WERI-Rb-1 (cell line): ENCODE data around the gene CPZ.
A peak's percentile ranks its signal among the peaks of the same experiment; 100 is the strongest.

ENCODE experiments used
- DNase-seq: peaks from one replicate; pipeline ENCODE4 v3.0.0-alpha.2; 2020
- H3K27ac ChIP-seq: fragments of 250-450 bp; sonication (Bioruptor Pico); 2 replicates; pipeline ENCODE4 v1.5.1; 2020; ENCODE audit warnings: mild to moderate bottlenecking, moderate library complexity
- H3K27me3 ChIP-seq: fragments of 250-450 bp; sonication (Bioruptor Pico); 2 replicates; pipeline ENCODE4 v1.5.1; 2021; ENCODE audit warnings: mild to moderate bottlenecking, low read depth, moderate library complexity; ENCODE audit not compliant: insufficient read depth, severe bottlenecking
- H3K36me3 ChIP-seq: fragments of 250-450 bp; sonication (Bioruptor Pico); 2 replicates; pipeline ENCODE4 v1.5.1; 2020; ENCODE audit warnings: mild to moderate bottlenecking, moderate library complexity
- H3K4me3 ChIP-seq: 2 replicates; pipeline ENCODE4 v1.5.1; 2011; ENCODE audit warnings: low read depth, mild to moderate bottlenecking, control low read depth, low read length
- H3K9me3 ChIP-seq: fragments of 250-450 bp; sonication (Bioruptor Pico); 2 replicates; pipeline ENCODE4 v1.5.1; 2021; ENCODE audit warnings: mild to moderate bottlenecking, moderate library complexity; ENCODE audit not compliant: severe bottlenecking
- TF ChIP-seq, protein P1 (sequence below): IDR thresholded peaks from 2 replicates; pipeline ENCODE4 v1.5.1; 2011; ENCODE audit warnings: low read depth, mild to moderate bottlenecking, control low read depth, inconsistent platforms, low read length

Gene CPZ

GRCh38 chr4:8639021-8639420, 46.5 kb downstream of the CPZ start:
- H3K27ac ChIP-seq: no peak overlapping the region
- DNase-seq: no peak
- H3K27me3 ChIP-seq: no peaks in the 10 kb centered on the region
- no peaks in the 10 kb centered on the region for H3K9me3 ChIP-seq
- no peaks in the 10 kb centered on the region for H3K36me3 ChIP-seq
- H3K4me3 ChIP-seq: no peak overlapping the region
- TF ChIP-seq, protein P1, sequence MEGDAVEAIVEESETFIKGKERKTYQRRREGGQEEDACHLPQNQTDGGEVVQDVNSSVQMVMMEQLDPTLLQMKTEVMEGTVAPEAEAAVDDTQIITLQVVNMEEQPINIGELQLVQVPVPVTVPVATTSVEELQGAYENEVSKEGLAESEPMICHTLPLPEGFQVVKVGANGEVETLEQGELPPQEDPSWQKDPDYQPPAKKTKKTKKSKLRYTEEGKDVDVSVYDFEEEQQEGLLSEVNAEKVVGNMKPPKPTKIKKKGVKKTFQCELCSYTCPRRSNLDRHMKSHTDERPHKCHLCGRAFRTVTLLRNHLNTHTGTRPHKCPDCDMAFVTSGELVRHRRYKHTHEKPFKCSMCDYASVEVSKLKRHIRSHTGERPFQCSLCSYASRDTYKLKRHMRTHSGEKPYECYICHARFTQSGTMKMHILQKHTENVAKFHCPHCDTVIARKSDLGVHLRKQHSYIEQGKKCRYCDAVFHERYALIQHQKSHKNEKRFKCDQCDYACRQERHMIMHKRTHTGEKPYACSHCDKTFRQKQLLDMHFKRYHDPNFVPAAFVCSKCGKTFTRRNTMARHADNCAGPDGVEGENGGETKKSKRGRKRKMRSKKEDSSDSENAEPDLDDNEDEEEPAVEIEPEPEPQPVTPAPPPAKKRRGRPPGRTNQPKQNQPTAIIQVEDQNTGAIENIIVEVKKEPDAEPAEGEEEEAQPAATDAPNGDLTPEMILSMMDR: no peak

GRCh38 chr4:8639777-8640720, 47.5 kb downstream of the CPZ start:
- no peaks in the 10 kb centered on the region for H3K27me3 ChIP-seq
- peak; percentile 3 for DNase-seq

GRCh38 chr4:8640816-8641215, 48.3 kb downstream of the CPZ start:
- Histone ChIP-seq H3K9me3 (no peaks in the 10 kb centered on the region), H3K27ac (no peak overlapping the region), H3K27me3 (no peaks in the 10 kb centered on the region), H3K4me3 (no peak overlapping the region), H3K36me3 (no peaks in the 10 kb centered on the region)
- DNase-seq: no peak
- TF ChIP-seq, protein P1: no peak

More at GRCh38 chr4:8639777-8640720, 47.5 kb downstream of the CPZ start:
- Histone ChIP-seq H3K27ac (no peak overlapping the region), H3K9me3 (no peaks in the 10 kb centered on the region), H3K36me3 (no peaks in the 10 kb centered on the region), H3K4me3 (no peak overlapping the region)
- TF ChIP-seq, protein P1: no peak

DNA sequence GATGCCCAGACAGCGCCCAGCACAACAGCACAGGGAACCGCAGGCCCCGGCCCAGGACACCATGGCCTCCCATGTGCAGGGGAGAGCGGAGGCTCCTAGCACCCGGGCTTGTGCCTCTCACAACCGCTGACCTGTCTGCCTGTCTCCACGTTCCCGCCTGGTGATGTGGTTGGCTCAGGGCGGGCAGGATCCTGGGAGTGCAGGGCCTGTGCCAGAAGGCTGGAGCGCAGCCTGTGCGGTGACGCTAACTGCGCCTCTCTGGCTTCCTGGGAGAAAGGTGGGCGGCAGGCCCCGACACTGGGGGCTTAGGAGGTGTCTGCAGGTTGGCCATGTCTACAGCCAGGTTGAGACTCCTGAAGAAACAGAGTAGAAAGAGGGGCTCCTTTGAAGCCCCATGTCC, 48.7 kb downstream of the CPZ start:
- DNase-seq: no peak
- Histone ChIP-seq H3K27ac (no peak overlapping the region), H3K9me3 (no peaks in the 10 kb centered on the region), H3K27me3 (no peaks in the 10 kb centered on the region), H3K36me3 (no peaks in the 10 kb centered on the region), H3K4me3 (no peak overlapping the region)
- TF ChIP-seq, protein P1: no peak

DNA sequence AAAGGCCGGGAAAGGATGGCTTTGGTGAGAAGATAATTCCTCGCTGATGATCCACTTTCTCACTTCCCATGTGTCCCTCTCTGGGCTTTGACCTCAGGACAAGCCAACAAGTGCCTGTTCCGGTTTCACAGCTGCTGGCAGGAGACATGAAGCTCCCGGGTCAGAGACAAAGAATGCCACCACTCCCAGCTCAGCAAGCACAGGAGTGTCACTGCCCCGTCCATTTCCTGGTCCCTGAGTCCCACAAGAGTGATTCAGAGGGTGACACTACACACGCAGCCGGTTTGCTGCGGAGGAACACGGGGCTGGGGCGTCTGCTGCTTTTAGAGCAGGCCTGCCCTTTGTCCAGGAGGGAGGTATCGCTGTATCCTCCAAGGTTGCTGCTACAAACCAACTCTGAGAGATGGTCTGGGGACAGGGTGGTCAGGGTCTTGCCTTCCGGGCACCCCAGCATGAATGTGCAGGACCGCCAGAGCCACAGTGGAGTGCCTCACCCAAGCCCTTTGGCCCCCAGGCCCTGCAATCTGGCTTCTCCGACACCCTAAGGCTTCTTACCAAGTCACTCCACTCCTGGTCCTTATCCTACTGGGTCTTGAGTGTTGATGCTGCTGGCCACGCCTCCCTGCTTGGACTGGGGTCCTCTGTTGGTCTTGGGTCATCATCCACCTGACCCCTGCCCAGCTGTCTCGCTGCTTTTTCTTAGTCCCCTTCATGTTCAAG, 49.5 kb downstream of the CPZ start:
- no peak for DNase-seq
- Histone ChIP-seq H3K4me3 (no peak overlapping the region), H3K9me3 (no peaks in the 10 kb centered on the region), H3K27me3 (no peaks in the 10 kb centered on the region), H3K36me3 (no peaks in the 10 kb centered on the region), H3K27ac (no peak overlapping the region)
- TF ChIP-seq, protein P1: no peak
